ENCODE data around the gene CPAMD8. TPM values are rescaled to one million over a fixed set of nuclear protein-coding genes. Genes with fewer than 3 reads are reported as not detected.

The CPAMD8 gene
- total RNA-seq, 1 donor = 0.18 TPM

DNA sequence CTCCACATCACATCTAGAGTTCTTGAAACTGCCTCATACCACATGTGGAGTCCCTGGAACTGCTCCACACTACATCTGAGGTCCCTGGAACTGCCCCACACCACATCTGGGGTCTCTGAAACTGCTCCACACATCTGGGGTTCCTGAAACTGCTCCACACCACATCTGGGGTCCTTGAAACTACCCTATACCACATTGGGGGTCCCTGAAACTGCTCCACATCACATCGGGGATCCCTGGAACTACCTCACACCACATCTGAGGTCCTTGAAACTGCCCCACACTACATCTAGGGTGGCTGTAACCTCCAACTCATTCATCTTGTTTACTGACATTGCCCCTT lies 104.0 kb downstream of the CPAMD8 start:
- no peak overlapping the region for H3K4me3 ChIP-seq (ENCODE audit: low read depth, low read length)
- DNase-seq (ENCODE audit: low read depth) = no peak
- TF ChIP-seq CTCF (IDR thresholded peaks at IDR 0.05; ENCODE audit: insufficient read depth, low read length) = no peak

DNA sequence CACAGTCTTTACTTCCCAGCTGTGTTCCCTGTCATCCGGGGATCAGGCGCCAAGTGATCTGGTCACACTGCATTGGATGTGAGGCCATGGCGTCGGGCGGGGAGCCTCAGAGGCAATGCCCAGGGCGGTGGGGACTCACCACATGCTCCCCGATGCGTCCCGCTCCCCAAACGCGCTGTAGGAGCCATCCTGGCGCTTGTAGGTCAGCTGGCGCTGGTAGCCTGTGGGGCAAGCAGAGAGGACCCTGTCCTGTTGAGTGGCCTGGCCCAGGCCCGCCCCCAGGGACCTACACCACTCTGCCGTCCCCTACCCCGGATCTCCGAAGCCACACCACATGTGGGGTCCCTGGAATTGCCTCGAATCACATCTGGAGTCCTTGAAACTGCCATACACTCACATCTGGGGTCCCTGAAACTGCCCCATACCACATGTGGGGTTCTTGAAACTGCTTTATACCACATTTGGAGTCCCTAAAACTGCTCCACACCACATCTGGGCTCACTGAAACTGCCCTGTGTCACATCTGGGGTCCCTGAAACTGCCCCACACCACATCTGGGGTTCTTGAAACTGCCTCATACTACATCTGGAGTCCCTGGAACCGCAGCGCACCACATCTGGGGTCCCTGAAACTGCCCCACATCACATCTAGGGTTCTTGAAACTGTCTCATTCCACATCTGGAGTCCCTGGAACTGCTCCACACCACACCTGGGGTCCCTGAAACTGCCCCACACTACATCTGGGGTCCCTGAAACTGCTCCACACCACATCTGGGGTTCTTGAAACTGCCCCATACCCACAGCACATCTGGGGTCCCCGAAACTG lies 104.6 kb downstream of the CPAMD8 start:
- H3K4me3 ChIP-seq (ENCODE audit: low read depth, low read length) = no peak overlapping the region
- TF ChIP-seq CTCF (IDR thresholded peaks at IDR 0.05; ENCODE audit: insufficient read depth, low read length) = no peak
- DNase-seq (ENCODE audit: low read depth) = no peak

DNA sequence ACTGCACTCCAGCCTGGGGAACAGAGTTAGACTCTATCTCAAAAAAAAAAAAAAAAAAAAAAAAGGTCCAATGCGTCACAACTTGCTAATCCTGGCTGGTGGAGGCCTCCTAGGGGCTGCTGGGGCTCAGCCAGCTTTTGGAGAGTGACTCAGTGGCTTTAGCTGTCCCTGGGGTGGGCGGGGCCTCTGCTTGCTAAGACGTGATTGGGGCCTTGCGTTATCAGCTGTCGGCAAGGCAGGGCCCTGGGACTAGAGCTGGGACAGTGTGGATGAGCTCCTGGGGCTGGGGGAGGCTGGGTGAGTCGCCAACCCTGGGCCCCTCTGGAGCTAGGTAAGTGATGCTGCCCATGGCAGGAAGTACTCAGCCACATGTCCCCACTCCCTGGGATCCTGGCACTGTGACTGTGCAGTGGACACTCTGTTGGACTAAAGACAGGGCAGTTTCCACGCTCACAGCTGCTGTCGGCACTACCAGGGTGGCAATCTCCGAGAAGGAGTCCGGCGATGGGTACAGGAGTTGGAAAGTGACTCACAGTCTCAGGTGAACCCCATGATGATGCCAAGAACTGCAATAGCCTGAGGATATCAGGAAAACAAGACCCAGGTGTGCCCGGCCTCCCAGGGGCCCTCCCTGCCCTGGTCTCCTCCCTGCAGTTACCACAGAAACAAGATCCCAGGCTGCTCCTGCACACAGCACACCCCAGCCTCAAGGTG lies 105.6 kb downstream of the CPAMD8 start:
- no peak overlapping the region for H3K4me3 ChIP-seq (ENCODE audit: low read depth, low read length)
- peak; percentile 80 for DNase-seq (ENCODE audit: low read depth)
- TF ChIP-seq CTCF (IDR thresholded peaks at IDR 0.05; ENCODE audit: insufficient read depth, low read length) = no peak

- TF ChIP-seq CTCF (IDR thresholded peaks at IDR 0.05; ENCODE audit: insufficient read depth, low read length) = no peak
- no peak overlapping the region for H3K4me3 ChIP-seq (ENCODE audit: low read depth, low read length)
- DNase-seq (ENCODE audit: low read depth) = no peak
Observed at GRCh38 chr19:16919496-16919895, 107.1 kb downstream of the CPAMD8 start.

- DNase-seq (ENCODE audit: low read depth) = no peak
- no peak for TF ChIP-seq CTCF (IDR thresholded peaks at IDR 0.05; ENCODE audit: insufficient read depth, low read length)
Observed at GRCh38 chr19:16917401-16917800, 109.2 kb downstream of the CPAMD8 start.

DNA sequence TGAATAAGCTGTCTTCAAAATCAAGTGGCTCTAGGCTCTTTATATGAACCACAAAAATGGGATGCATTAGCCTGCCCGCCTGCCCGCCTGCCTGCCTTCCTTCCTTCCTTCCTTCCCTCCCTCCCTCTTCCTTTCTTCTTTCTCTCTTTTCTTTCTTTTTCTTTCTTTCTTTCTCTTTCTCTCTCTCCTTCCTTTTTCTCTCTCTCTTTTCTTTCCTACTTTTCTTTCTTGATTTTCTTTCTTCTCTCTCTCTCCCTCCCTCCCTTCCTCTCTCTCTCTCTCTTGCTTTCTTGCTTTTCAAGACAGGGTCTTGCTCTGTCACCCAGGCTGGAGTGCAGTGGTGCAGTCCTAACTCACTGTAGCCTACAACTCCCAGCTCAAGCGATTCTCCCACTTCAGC lies 110.9 kb downstream of the CPAMD8 start:
- no peak for TF ChIP-seq CTCF (IDR thresholded peaks at IDR 0.05; ENCODE audit: insufficient read depth, low read length)
- DNase-seq (ENCODE audit: low read depth) = no peak
- no peak overlapping the region for H3K4me3 ChIP-seq (ENCODE audit: low read depth, low read length)

More at GRCh38 chr19:16917401-16917800, 109.2 kb downstream of the CPAMD8 start:
- no peak overlapping the region for H3K4me3 ChIP-seq (ENCODE audit: low read depth, low read length)
